Measurements from ENCODE around the gene HS3ST6.
"Not testable (repeated sequence)": the region's sequence is repeated elsewhere in the genome, so short reads cannot be mapped to it uniquely, and the experiment has no call there.

Gene HS3ST6

GRCh38 chr16:1926271-1926670, 8.1 kb upstream of the HS3ST6 start:
- DNase-seq (ENCODE audit: low spot score): no peak

GRCh38 chr16:1924095-1924494, 5.9 kb upstream of the HS3ST6 start:
- no peak for DNase-seq (ENCODE audit: low spot score)

GRCh38 chr16:1923299-1924034, 5.3 kb upstream of the HS3ST6 start:
- DNase-seq (ENCODE audit: low spot score): peak; percentile 75

GRCh38 chr16:1922357-1922756, 4.1 kb upstream of the HS3ST6 start:
- DNase-seq (ENCODE audit: low spot score): no peak

- no peak for DNase-seq (ENCODE audit: low spot score)
Measured at GRCh38 chr16:1920727-1921171, 2.5 kb upstream of the HS3ST6 start.

- not testable (repeated sequence) for DNase-seq (ENCODE audit: low spot score)
Measured at GRCh38 chr16:1920122-1920521, 1.9 kb upstream of the HS3ST6 start.

GRCh38 chr16:1919327-1919998, 1.2 kb upstream of the HS3ST6 start:
- no peak for DNase-seq (ENCODE audit: low spot score)

- DNase-seq (ENCODE audit: low spot score): no peak
Measured at GRCh38 chr16:1917665-1918350, 407 bp downstream of the HS3ST6 start.

GRCh38 chr16:1917056-1917664, 1.1 kb downstream of the HS3ST6 start:
- DNase-seq (ENCODE audit: low spot score): no peak

GRCh38 chr16:1916640-1916990, 1.6 kb downstream of the HS3ST6 start:
- no peak for DNase-seq (ENCODE audit: low spot score)

GRCh38 chr16:1915732-1916639, 2.2 kb downstream of the HS3ST6 start:
- no peak for DNase-seq (ENCODE audit: low spot score)

- DNase-seq (ENCODE audit: low spot score): no peak
Measured at GRCh38 chr16:1914988-1915387, 3.2 kb downstream of the HS3ST6 start.

- no peak for DNase-seq (ENCODE audit: low spot score)
Measured at GRCh38 chr16:1914084-1914608, 4.1 kb downstream of the HS3ST6 start.

GRCh38 chr16:1913327-1914083, 4.7 kb downstream of the HS3ST6 start:
- DNase-seq (ENCODE audit: low spot score): peak; percentile 71

- no peak for DNase-seq (ENCODE audit: low spot score)
Measured at GRCh38 chr16:1912215-1912543, 6.0 kb downstream of the HS3ST6 start.

GRCh38 chr16:1911467-1912214, 6.6 kb downstream of the HS3ST6 start:
- no peak for DNase-seq (ENCODE audit: low spot score)

GRCh38 chr16:1909561-1910231, 8.5 kb downstream of the HS3ST6 start:
- no peak for DNase-seq (ENCODE audit: low spot score)

- no peak for DNase-seq (ENCODE audit: low spot score)
Measured at GRCh38 chr16:1908983-1909382, 9.2 kb downstream of the HS3ST6 start.

GRCh38 chr16:1908184-1908583, 10.0 kb downstream of the HS3ST6 start:
- DNase-seq (ENCODE audit: low spot score): no peak
